T-helper 2 cell treated with Interferon-gamma antibody and Interleukin-4, amounts not matched to agents 5 μg/mL and 100 μg/mL, for 36 hours (primary cell): ENCODE results near the gene TOMM20.
A peak's percentile ranks its signal among the peaks of the same experiment; 100 is the strongest.
"Not testable (repeated sequence)": the region's sequence is repeated elsewhere in the genome, so short reads cannot be mapped to it uniquely, and the experiment has no call there.

ENCODE experiments used
- DNase-seq: peaks from one replicate; pipeline ENCODE4 v3.0.0; 2021; ENCODE audit warnings: low spot score
- H3K27ac Mint-ChIP-seq: one replicate; pipeline ENCODE4 v1.8.0; 2021; ENCODE audit warnings: mild to moderate bottlenecking, mixed read lengths
- H3K27me3 Mint-ChIP-seq: one replicate; pipeline ENCODE4 v1.8.0; 2021; ENCODE audit warnings: low read depth, mixed read lengths
- H3K36me3 Mint-ChIP-seq: one replicate; pipeline ENCODE4 v1.8.0; 2021; ENCODE audit warnings: low read depth, mixed read lengths
- H3K4me1 Mint-ChIP-seq: one replicate; pipeline ENCODE4 v1.8.0; 2021; ENCODE audit warnings: low read depth, mixed read lengths
- H3K4me3 Mint-ChIP-seq: one replicate; pipeline ENCODE4 v1.8.0; 2022; ENCODE audit warnings: mild to moderate bottlenecking, moderate library complexity, mixed read lengths
- H3K9me3 Mint-ChIP-seq: one replicate; pipeline ENCODE4 v1.8.0; 2021; ENCODE audit warnings: mixed read lengths

Gene TOMM20

DNA sequence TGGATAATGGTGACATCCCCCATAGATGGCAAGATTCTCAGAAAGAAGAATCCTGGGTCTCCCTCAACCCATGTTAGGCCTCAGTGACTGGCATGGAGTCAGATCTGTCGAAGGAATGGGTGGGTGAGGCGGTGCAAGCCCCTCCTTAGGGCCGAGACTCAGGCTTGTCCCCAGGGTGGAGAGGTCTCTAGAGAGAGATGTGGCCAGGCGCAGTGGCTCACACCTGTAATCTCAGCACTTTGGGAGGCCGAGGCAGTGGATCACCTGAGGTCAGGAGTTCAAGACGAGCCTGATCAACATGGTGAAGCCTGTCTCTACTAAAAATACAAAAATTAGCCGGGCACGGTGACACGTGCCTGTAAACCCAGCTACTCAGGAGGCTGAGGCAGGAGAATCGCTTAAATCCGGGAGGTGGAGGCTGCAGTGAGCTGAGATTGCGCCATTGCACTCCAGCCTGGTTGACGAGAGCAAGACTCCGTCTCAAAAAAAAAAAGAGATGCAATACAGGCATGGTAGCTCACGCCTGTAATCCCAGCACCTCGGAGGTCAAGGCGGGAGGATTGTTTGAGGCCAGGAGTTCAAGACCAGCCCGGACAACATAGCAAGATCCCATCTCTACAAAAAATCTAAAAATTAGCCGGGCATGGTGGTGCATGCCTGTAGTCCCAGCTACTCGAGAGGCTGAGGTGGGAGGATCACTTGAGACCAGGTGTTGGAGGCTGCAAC is 37.2 kb downstream of the TOMM20 start:
- H3K27me3 Mint-ChIP-seq, H3K27ac Mint-ChIP-seq: not testable (repeated sequence)

DNA sequence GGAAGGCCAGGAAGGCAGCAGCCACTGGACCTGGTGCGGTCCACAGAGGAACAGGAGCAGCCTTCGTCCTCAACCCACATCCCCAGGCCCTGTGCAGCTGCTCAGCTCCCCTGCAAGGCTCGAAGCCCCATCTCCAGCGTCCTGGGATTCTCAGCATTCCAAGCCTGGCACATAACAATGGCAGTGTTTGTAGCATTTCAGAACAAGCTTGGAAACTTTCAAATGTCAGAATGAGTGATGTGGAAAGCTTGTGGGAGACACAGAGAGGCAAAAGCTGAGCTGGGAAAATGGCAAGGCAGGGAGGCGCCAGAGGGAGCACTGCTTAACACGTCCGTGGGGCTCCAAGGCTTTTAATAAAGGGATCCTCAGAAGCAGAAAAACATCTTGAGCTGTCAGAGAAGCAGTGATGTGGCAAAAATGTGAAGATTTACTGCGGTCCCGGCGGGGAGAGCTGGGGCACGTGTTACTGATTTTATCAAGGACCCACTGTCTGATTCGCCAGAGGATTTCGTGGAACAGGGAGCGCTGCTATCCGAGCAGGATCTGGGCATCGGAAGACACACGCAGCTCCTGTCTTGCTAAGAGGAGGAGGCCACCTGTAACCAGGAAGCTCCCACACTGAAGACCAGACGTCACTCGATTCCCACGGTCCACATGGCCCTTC is 38.1 kb downstream of the TOMM20 start:
- no peaks in the 10 kb centered on the region for H3K27me3 Mint-ChIP-seq
- H3K27ac Mint-ChIP-seq, result no peak overlapping the region
- DNase-seq, result no peak
- H3K36me3 Mint-ChIP-seq, result no peaks in the 10 kb centered on the region
- H3K9me3 Mint-ChIP-seq, result no peaks in the 10 kb centered on the region
- H3K4me1 Mint-ChIP-seq, result peaks cover 14% of the 10 kb centered on the region
- no peak overlapping the region for H3K4me3 Mint-ChIP-seq

More for the DNA sequence above, 37.2 kb downstream of the TOMM20 start:
- H3K36me3 Mint-ChIP-seq, H3K4me3 Mint-ChIP-seq, H3K9me3 Mint-ChIP-seq, DNase-seq: not testable (repeated sequence)
- H3K4me1 Mint-ChIP-seq, result peaks cover 14% of the 10 kb centered on the region

DNA sequence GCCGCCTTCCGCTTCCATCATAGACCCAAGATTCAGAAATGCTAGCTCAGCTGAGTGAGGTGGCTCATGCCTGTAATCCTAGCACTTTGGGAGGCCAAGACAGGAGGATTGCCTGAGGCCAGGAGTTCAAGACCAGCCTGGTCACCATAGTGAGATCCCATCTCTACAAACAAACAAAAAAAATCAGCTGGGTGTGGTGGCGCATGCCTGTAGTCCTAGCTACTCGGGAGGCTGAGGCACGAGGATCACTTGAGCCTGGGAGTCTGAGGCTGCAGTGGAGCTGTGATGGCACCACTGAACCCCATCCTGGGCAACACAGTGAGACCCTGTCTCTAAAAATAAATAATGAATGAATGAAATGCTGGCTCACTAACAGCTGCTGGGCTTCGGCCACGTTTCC is 39.7 kb downstream of the TOMM20 start:
- peaks cover 14% of the 10 kb centered on the region for H3K4me1 Mint-ChIP-seq
- no peaks in the 10 kb centered on the region for H3K36me3 Mint-ChIP-seq
- no peaks in the 10 kb centered on the region for H3K9me3 Mint-ChIP-seq
- no peak for DNase-seq
- no peak overlapping the region for H3K4me3 Mint-ChIP-seq
- H3K27ac Mint-ChIP-seq, result no peak overlapping the region
- H3K27me3 Mint-ChIP-seq, result no peaks in the 10 kb centered on the region

DNA sequence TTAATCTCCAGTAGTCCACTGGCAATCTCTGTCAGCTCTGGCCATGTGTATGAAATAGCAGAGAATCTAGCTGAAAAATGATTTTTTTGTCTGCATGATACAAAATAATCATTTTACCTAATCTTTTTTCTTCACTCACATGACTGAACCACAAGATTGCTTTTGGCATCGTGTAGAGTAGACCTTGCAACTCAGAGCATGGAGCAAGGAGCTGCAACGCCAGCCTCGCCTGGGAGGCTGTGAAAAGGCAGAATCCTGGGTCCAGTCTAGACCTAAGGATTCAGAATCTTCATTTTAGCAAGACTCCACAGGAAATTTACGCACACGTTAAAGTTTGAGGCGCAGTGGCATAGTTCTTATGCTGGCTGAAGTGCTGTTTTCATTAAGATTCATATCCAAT is 40.2 kb downstream of the TOMM20 start:
- Mint-ChIP-seq H3K9me3 (no peaks in the 10 kb centered on the region), H3K4me3 (no peak overlapping the region), H3K27ac (peak overlapping the region; percentile 36), H3K36me3 (no peaks in the 10 kb centered on the region), H3K4me1 (peaks cover 14% of the 10 kb centered on the region), H3K27me3 (no peaks in the 10 kb centered on the region)
- no peak for DNase-seq

DNA sequence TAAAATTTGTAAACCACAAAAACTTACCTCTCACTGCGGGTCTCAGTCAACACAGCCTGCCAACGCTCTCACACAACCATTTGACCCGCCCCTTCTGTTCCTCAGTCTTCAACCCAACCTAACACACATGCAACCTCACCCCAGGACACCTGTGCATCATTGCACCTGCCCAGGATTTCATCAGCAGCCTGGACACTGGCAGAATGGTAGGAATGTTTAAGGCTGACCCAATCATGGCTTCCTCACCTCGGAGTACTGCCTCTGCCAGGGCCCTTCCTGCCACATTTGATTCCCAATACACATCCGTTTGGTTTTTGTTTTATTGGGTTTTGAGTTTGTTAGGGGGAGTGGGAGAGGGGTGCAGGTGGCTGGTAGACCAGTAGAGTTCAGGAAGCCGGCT is 40.7 kb downstream of the TOMM20 start:
- Mint-ChIP-seq H3K27ac (no peak overlapping the region), H3K36me3 (no peaks in the 10 kb centered on the region), H3K9me3 (no peaks in the 10 kb centered on the region), H3K27me3 (no peaks in the 10 kb centered on the region), H3K4me1 (peaks cover 20% of the 10 kb centered on the region), H3K4me3 (no peak overlapping the region)
- no peak for DNase-seq

DNA sequence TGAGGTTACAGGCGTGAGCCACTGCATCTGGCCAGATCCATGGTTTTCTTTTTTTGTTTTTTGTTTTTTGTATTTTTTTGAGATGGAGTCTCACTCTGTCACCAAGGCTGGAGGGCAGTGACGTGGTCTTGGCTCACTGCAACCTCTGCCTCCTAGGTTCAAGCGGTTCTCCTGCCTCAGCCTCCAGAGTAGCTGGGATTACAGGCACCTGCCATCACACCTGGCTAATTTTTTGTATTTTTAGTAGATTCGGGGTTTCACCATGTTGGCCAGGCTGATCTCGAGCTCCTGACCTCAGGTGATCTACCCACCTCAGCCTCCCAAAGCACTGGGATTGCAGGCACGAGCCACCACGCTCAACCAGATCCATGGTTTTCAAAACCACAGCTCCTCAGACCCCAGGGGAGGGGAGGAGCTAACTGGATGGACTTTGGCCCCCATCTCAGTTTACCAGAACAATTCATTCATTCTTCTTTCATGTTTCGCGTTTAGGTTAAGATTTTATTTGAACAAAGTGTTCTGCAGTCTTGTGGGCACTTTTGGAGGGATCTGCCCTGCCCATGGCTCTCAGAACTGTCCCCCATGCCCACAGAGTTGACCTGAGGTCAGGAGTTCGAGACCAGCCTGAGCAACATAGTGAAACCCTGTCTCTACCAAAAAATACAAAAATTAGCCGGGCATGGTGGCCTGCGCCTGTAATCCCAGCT is 43.1 kb downstream of the TOMM20 start:
- H3K36me3 Mint-ChIP-seq, DNase-seq, H3K27ac Mint-ChIP-seq, H3K9me3 Mint-ChIP-seq, H3K4me3 Mint-ChIP-seq, H3K27me3 Mint-ChIP-seq: not testable (repeated sequence)
- H3K4me1 Mint-ChIP-seq, result peaks cover 27% of the 10 kb centered on the region

DNA sequence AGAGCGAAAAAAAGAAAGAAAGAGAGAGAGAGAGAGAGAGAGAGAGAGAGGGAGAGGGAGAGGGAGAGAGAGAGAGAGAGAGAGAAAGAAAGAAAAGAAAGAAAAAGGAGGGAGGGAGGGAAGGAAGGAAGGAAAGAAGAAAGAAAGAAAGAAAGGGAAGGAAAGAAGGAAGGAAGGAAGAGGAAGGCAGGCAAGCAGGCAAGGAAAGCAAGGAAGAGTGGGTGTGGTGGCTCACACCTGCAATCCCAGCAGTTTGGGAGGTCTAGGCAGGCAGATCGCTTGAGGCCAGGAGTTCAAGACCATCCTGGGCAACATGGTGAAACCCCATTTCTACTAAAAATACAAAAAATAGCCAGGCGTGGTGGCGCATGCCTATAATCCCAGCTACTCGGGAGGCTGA is 47.8 kb downstream of the TOMM20 start:
- H3K4me3 Mint-ChIP-seq, DNase-seq, H3K27ac Mint-ChIP-seq, H3K36me3 Mint-ChIP-seq, H3K27me3 Mint-ChIP-seq, H3K9me3 Mint-ChIP-seq: not testable (repeated sequence)
- peaks cover 40% of the 10 kb centered on the region for H3K4me1 Mint-ChIP-seq

DNA sequence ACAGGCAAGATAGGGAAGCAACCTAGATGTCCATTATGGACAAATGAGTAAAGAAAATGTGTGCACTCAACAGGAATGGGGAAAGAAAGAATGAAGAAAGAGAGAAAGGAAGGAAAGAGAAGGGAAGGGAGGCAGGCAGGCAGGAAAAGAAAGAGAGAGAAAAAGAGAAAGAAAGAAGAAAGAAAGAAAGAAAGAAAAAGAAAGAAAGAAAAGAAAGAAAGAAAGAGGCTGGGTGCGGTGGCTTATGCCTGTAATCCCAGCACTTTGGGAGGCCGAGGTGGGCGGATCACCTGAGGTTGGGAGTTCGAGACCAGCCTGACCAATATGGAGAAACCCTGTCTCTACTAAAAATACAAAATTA is 48.4 kb downstream of the TOMM20 start:
- not testable (repeated sequence) for H3K27me3 Mint-ChIP-seq, H3K36me3 Mint-ChIP-seq, H3K9me3 Mint-ChIP-seq, DNase-seq, H3K4me3 Mint-ChIP-seq
- H3K27ac Mint-ChIP-seq, result peak overlapping the region; percentile 29
- H3K4me1 Mint-ChIP-seq, result peaks cover 45% of the 10 kb centered on the region

DNA sequence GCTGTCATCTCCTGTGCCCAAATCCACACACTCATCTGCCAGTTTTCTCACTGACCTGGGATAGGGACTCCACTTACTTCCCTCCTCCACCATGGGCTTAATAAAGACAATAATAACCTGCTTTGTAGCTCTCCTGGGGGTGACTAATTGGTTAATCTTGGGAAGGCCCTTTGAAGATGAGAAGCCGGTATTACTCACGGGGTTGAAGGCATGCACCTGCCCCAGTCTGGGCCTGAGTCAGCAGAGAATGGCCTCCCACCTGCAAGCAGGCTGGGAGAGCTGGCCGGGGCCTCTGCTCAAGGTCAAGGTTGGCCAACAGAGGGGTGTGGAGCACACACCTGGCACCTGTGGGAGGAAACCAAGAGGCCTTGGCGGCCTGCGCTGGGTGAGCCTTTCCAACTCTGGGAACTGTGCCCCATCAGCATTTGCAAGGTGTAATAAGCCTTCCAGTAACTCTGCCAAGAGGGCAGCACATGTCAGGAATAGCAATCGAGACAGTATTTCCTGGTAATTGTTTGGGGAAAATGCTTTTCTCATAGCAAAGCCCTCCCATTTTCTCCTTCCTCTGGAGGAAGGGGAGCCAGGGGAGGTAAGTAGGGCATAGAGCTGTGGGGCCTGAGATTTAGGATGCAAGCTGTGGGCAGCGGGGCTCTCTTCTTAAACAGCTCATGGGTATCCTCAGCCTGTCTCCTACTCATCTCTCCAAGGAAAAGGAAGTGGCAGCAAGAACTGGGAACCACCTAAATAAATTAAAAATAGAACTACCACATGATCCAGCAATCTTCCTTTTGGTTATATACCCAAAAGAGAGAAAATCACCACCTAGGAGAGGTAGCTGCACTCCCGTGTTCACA is 49.0 kb downstream of the TOMM20 start:
- Mint-ChIP-seq H3K27me3 (no peaks in the 10 kb centered on the region), H3K27ac (peak overlapping the region; percentile 29), H3K9me3 (no peaks in the 10 kb centered on the region), H3K4me1 (peaks cover 49% of the 10 kb centered on the region), H3K4me3 (no peak overlapping the region), H3K36me3 (no peaks in the 10 kb centered on the region)
- no peak for DNase-seq

DNA sequence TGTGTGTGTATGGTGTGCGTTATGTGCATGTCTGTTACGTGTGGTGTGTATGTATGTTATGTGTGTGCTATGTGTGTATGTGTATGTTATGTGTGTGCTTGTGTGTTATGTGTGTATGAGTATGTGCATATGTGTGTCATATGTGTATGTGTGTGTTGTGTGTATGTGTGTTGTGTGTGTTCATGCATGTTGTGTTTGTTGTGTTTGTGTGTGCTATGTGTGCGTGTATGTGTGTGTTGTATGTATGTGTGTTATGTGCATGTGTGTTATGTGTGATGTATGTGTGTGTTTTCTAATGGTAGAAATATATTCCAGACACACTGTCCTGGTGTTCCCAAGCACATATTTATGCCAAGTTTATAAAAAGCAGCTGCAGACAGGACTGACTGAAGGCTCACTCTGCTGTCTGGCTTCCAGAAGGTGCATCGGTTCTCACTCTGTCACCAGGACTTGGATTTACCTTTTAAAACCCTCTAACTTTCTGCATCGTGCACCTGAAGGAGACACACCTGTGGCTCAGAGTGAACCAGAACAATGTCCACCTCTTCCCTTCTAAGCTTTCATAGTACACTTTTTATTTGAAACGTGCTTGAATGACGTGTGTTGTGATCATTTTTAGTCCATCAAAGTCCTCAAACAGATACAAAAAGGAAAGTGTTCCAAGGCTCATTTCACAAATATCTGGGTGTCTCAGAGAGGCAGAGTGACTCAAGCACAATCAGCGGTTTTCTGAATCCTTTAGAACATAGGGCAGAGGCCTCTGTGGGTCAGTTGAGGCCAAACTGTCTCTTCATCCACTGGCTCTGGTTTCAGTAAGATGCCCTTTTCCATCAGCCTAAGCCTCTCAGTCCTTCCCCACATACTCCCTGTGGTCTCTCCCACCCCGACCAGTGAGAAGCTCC is 49.9 kb downstream of the TOMM20 start:
- H3K9me3 Mint-ChIP-seq, result no peaks in the 10 kb centered on the region
- DNase-seq, result no peak
- H3K27ac Mint-ChIP-seq, result no peak overlapping the region
- no peak overlapping the region for H3K4me3 Mint-ChIP-seq
- no peaks in the 10 kb centered on the region for H3K36me3 Mint-ChIP-seq
- peaks cover 49% of the 10 kb centered on the region for H3K4me1 Mint-ChIP-seq
- no peaks in the 10 kb centered on the region for H3K27me3 Mint-ChIP-seq

DNA sequence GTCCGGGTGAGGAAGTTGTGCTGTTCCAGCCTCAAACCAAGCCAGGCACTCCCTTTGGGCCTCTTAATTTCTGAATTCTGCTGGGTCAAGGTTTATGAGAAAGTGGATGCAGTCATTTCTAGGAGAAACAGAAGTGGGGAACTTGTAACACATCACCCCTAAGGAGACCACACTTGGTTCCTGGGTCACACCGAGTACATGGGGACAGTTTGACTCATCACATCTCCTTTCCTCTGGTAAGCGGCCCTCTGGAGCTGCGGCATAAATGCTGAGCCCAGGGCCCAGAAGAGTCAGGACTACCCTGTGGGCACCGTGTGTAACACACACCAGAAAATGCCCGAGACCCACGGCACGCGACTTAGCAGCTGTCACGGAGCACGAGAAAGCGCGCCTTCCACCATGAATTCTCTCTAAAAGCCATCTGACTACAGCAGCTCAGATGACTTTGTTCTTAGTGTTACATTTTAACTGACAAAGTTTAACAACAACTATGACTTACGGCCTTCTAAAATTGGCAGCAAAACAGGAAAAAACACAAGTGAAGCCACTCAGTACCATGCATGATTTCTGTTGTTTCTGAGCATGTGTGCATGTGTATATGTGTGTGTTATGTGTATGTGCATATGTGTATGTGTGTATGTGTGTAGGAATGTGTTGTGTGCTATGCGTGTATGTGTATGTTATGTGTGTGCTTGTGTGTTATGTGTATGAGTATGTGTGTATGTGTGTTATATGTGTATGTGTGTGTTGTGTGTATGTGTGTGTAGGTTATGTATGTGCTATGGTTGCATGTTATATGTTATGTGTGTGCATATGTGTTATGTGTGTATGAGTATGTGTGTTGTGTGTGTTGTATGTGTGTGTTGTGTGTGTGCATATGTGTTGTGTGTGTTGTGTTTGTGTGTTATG is 50.8 kb downstream of the TOMM20 start:
- H3K4me3 Mint-ChIP-seq, result peak overlapping the region; percentile 8
- H3K9me3 Mint-ChIP-seq, result no peaks in the 10 kb centered on the region
- H3K27me3 Mint-ChIP-seq, result no peaks in the 10 kb centered on the region
- H3K27ac Mint-ChIP-seq, result no peak overlapping the region
- H3K4me1 Mint-ChIP-seq, result peaks cover 43% of the 10 kb centered on the region
- peak; percentile 77 for DNase-seq
- no peaks in the 10 kb centered on the region for H3K36me3 Mint-ChIP-seq

DNA sequence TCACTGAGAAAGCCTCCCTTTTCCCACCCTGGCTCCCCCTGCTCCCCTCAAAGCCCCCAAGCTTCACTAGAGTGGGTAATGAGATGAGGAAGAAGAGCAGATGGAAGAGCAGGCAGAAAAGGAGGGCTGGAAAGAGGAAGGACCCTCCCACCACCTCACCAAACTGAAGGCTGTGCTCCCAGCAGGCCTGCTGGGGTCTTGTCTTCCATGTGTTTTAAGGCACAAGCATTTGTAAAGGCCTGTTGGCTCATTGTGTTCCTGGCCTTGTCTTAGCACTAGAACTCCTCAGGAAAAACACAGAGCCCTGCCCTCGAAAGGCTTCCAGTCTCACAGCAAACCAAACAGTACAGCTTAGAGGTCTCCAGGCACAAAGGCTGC is 51.5 kb downstream of the TOMM20 start:
- Mint-ChIP-seq H3K4me1 (peaks cover 45% of the 10 kb centered on the region), H3K27ac (no peak overlapping the region), H3K9me3 (no peaks in the 10 kb centered on the region), H3K4me3 (peak overlapping the region; percentile 8), H3K36me3 (no peaks in the 10 kb centered on the region), H3K27me3 (no peaks in the 10 kb centered on the region)
- DNase-seq, result no peak
